Astrocyte (in vitro differentiated cells and primary cell): ENCODE results near the gene DLX2.

ENCODE experiments used
- CTCF ChIP-seq: IDR thresholded peaks from 2 replicates; pipeline ENCODE4 v1.5.1; 2011; ENCODE audit warnings: low read depth, mild to moderate bottlenecking, inconsistent platforms, low read length, moderate library complexity; ENCODE audit not compliant: insufficient read depth
- EZH2 ChIP-seq: IDR thresholded peaks from 2 replicates; pipeline ENCODE4 v1.6.1; 2012; ENCODE audit warnings: mild to moderate bottlenecking, low read length, inconsistent platforms; ENCODE audit not compliant: insufficient read depth

- TF ChIP-seq EZH2, result no peak
- no peak for TF ChIP-seq CTCF
These were observed 18.9 kb downstream of the DLX2 start for GRCh38 chr2:172083628-172084394.
